Suprapubic skin (tissue), 4 donors: ENCODE measurements around the gene ZNF69. TPM values are rescaled to one million over a fixed set of nuclear protein-coding genes. Genes with fewer than 3 reads are reported as not detected.
"Not testable (repeated sequence)": the region's sequence is repeated elsewhere in the genome, so short reads cannot be mapped to it uniquely, and the experiment has no call there.

Experiments
- DNase-seq, 2 donors: peaks; one replicate each; pipeline ENCODE4 v3.0.0-alpha.2; 2019; ENCODE audit warnings: low spot score in 2 of 2
- H3K27ac ChIP-seq: fragments of 200-600 bp; sonication (generic); one replicate; pipeline ENCODE4 v1.5.1; 2019
- H3K27me3 ChIP-seq: fragments of 200-600 bp; sonication (generic); one replicate; pipeline ENCODE4 v1.5.1; 2019
- H3K36me3 ChIP-seq: fragments of 200-600 bp; sonication (generic); one replicate; pipeline ENCODE4 v1.5.1; 2019
- H3K4me1 ChIP-seq: fragments of 200-600 bp; sonication (generic); one replicate; pipeline ENCODE4 v1.5.1; 2019
- H3K4me3 ChIP-seq: fragments of 200-600 bp; sonication (generic); one replicate; pipeline ENCODE4 v1.5.1; 2019; ENCODE audit warnings: mild to moderate bottlenecking
- H3K9me3 ChIP-seq: fragments of 200-600 bp; sonication (generic); one replicate; pipeline ENCODE4 v1.5.1; 2019
- CTCF ChIP-seq, 2 donors: fragments of 200-600 bp in 1 of 2; fragments of 450-650 bp in 1 of 2; sonication (generic) in 1 of 2; IDR thresholded peaks; one replicate each; pipeline ENCODE4 v1.5.1; 2016 to 2019; ENCODE audit warnings: antibody characterized with exemption in 2 of 2, mild to moderate bottlenecking in 1 of 2, moderate library complexity in 1 of 2
- EP300 ChIP-seq: sonication (generic); formaldehyde crosslinking; IDR thresholded peaks from one replicate; pipeline ENCODE4 v1.6.1; 2017; ENCODE audit warnings: antibody characterized with exemption
- POLR2A ChIP-seq, 2 donors: fragments of 450-650 bp; IDR thresholded peaks; one replicate each; pipeline ENCODE4 v1.6.1; 2017; ENCODE audit warnings: antibody characterized with exemption in 2 of 2, mild to moderate bottlenecking in 2 of 2, moderate library complexity in 2 of 2
- POLR2AphosphoS5 ChIP-seq, 3 donors: sonication (generic); formaldehyde crosslinking; IDR thresholded peaks; one replicate each; pipeline ENCODE4 v1.6.1; 2017; ENCODE audit warnings: antibody characterized with exemption in 3 of 3
- WGBS: methylation state at CpG from one replicate; pipeline ENCODE4 v1.1.5; 2018; 5-methylcytosine and 5-hydroxymethylcytosine counted together
- total RNA-seq, 4 donors: library from RNA; depleted of rRNA; stranded (reverse); fragments of >200 nt; gene quantifications; one replicate each; pipeline ENCODE4 v1.1.0, GENCODE V29; 2016

Gene ZNF69
- total RNA-seq, 4 donors from 2014 or later, result 1.3 to 6.7 (median 4.4) TPM

- no peak overlapping the region for H3K4me3 ChIP-seq
- no peaks in the 10 kb centered on the region for H3K27me3 ChIP-seq
- TF ChIP-seq CTCF (IDR thresholded peaks at IDR 0.05) (no peak), POLR2AphosphoS5 (IDR thresholded peaks at IDR 0.05) (no peak), POLR2A (IDR thresholded peaks at IDR 0.05) (no peak), EP300 (no peak)
- WGBS, result 98% methylated on average over 3 of the region's 3 CpGs
- H3K4me1 ChIP-seq, result no peaks in the 10 kb centered on the region
- DNase-seq, result no peak
- H3K36me3 ChIP-seq, result peaks cover 68% of the 10 kb centered on the region
- H3K27ac ChIP-seq, result no peak overlapping the region
- peaks cover 75% of the 10 kb centered on the region for H3K9me3 ChIP-seq
Measured at GRCh38 chr19:11948646-11949045, 61.1 kb downstream of the ZNF69 start.

GRCh38 chr19:11949201-11949600, 61.6 kb downstream of the ZNF69 start:
- Histone ChIP-seq H3K27ac (no peak overlapping the region), H3K4me3 (no peak overlapping the region)

GRCh38 chr19:11949614-11950080, 62.1 kb downstream of the ZNF69 start:
- Histone ChIP-seq H3K36me3 (peaks cover 60% of the 10 kb centered on the region), H3K9me3 (peaks cover 69% of the 10 kb centered on the region)
- not testable (repeated sequence) for H3K27me3 ChIP-seq, H3K4me3 ChIP-seq, H3K4me1 ChIP-seq, H3K27ac ChIP-seq, DNase-seq
- 96% methylated on average over 4 of the region's 4 CpGs for WGBS

More at GRCh38 chr19:11949201-11949600, 61.6 kb downstream of the ZNF69 start:
- peaks cover 64% of the 10 kb centered on the region for H3K36me3 ChIP-seq
- H3K27me3 ChIP-seq, result no peaks in the 10 kb centered on the region
- no peaks in the 10 kb centered on the region for H3K4me1 ChIP-seq
- WGBS, result 98% methylated on average over 4 of the region's 4 CpGs
- peaks cover 72% of the 10 kb centered on the region for H3K9me3 ChIP-seq
- TF ChIP-seq POLR2A (IDR thresholded peaks at IDR 0.05) (no peak), CTCF (IDR thresholded peaks at IDR 0.05) (no peak), EP300 (no peak), POLR2AphosphoS5 (IDR thresholded peaks at IDR 0.05) (no peak)
- DNase-seq, result no peak

- no peak overlapping the region for H3K27ac ChIP-seq
- H3K4me1 ChIP-seq, result no peaks in the 10 kb centered on the region
- no peaks in the 10 kb centered on the region for H3K27me3 ChIP-seq
- TF ChIP-seq EP300, result no peak
- TF ChIP-seq POLR2A (IDR thresholded peaks at IDR 0.05), result no peak
- no peak for TF ChIP-seq CTCF (IDR thresholded peaks at IDR 0.05)
- no peak for TF ChIP-seq POLR2AphosphoS5 (IDR thresholded peaks at IDR 0.05)
- 95% methylated on average over 5 of the region's 5 CpGs for WGBS
- H3K9me3 ChIP-seq, result peaks cover 67% of the 10 kb centered on the region
- no peak overlapping the region for H3K4me3 ChIP-seq
- DNase-seq, result no peak
- H3K36me3 ChIP-seq, result peaks cover 54% of the 10 kb centered on the region
Measured at GRCh38 chr19:11950312-11950711, 62.7 kb downstream of the ZNF69 start.

Other genes starting within 250 kb of the ZNF69 start
- 10 to 100 TPM in 2 of 4 donors, 1 to 10 TPM in 2; 6.8 to 12.3 (median 10.1) TPM for gene ZNF823, start 148.8 kb upstream of the ZNF69 start, total RNA-seq
- 1 to 10 TPM; 1.7 to 7.5 (median 3.9) TPM for gene ZNF441, start 120.8 kb upstream of the ZNF69 start, total RNA-seq
- 1 to 10 TPM in 1 of 4 donors, under 1 TPM in 2, not detected in 1; 0.48 to 1.4 (median 0.59) TPM for gene ZNF491, start 89.3 kb upstream of the ZNF69 start, total RNA-seq
- 10 to 100 TPM; 54.1 to 81.2 (median 62.7) TPM for gene ZNF440, start 73.5 kb upstream of the ZNF69 start, total RNA-seq
- gene ZNF439, start 39.1 kb upstream of the ZNF69 start, total RNA-seq, result 1 to 10 TPM; 5.4 to 8.9 (median 7.1) TPM
- 10 to 100 TPM in 3 of 4 donors, 1 to 10 TPM in 1; 10.0 to 34.0 (median 14.9) TPM for gene ZNF700, start 37.3 kb downstream of the ZNF69 start, total RNA-seq
- 1 to 10 TPM; 1.9 to 5.6 (median 3.8) TPM for gene ZNF763, start 77.3 kb downstream of the ZNF69 start, total RNA-seq
- gene ZNF433, start 147.9 kb downstream of the ZNF69 start, total RNA-seq, result 10 to 100 TPM in 3 of 4 donors, 1 to 10 TPM in 1; 6.1 to 22.6 (median 10.4) TPM
- 1 to 10 TPM in 2 of 4 donors, under 1 TPM in 1, not detected in 1; 0.34 to 1.3 (median 1.1) TPM for gene ZNF878, start 165.2 kb downstream of the ZNF69 start, total RNA-seq
- gene ZNF844, start 176.9 kb downstream of the ZNF69 start, total RNA-seq, result 10 to 100 TPM; 11.5 to 18.1 (median 12.3) TPM